ENCODE results near the gene SESN3.

- TF ChIP-seq POLR2A (IDR thresholded peaks at IDR 0.05) (no peak), CTCF (IDR thresholded peaks at IDR 0.05) (no peak)
Measured at GRCh38 chr11:95175818-95176380, 55.1 kb downstream of the SESN3 start.

Measured in right lobe of liver (tissue), 4 donors.